Fibroblast of peridontal ligament (primary cell): Measurements from ENCODE around the gene UNC119B.

Experiments
- DNase-seq: peaks from one replicate; pipeline ENCODE4 v3.0.0-alpha.2; 2010; ENCODE audit errors: extremely low read depth

UNC119B gene

GRCh38 chr12:120687578-120688289 is 22.5 kb upstream of the UNC119B start:
- no peak for DNase-seq

GRCh38 chr12:120688527-120689071 is 21.7 kb upstream of the UNC119B start:
- DNase-seq: peak; percentile 51

- no peak for DNase-seq
These were observed 20.7 kb upstream of the UNC119B start for GRCh38 chr12:120689397-120690082.

GRCh38 chr12:120690083-120690450 is 20.2 kb upstream of the UNC119B start:
- DNase-seq: no peak

GRCh38 chr12:120690978-120691377 is 19.3 kb upstream of the UNC119B start:
- no peak for DNase-seq

GRCh38 chr12:120692524-120693033 is 17.7 kb upstream of the UNC119B start:
- no peak for DNase-seq

GRCh38 chr12:120693848-120694247 is 16.4 kb upstream of the UNC119B start:
- DNase-seq: no peak

- DNase-seq: no peak
These were observed 13.6 kb upstream of the UNC119B start for GRCh38 chr12:120696626-120697025.

- DNase-seq: no peak
These were observed 12.9 kb upstream of the UNC119B start for GRCh38 chr12:120697344-120697743.

GRCh38 chr12:120698665-120699064 is 11.6 kb upstream of the UNC119B start:
- no peak for DNase-seq

- no peak for DNase-seq
These were observed 10.7 kb upstream of the UNC119B start for GRCh38 chr12:120699553-120699952.

GRCh38 chr12:120700886-120701285 is 9.4 kb upstream of the UNC119B start:
- no peak for DNase-seq

GRCh38 chr12:120702637-120703036 is 7.6 kb upstream of the UNC119B start:
- no peak for DNase-seq

GRCh38 chr12:120703311-120703942 is 6.8 kb upstream of the UNC119B start:
- DNase-seq: no peak

GRCh38 chr12:120705618-120706017 is 4.6 kb upstream of the UNC119B start:
- no peak for DNase-seq

GRCh38 chr12:120706029-120706428 is 4.2 kb upstream of the UNC119B start:
- no peak for DNase-seq

- no peak for DNase-seq
These were observed 1.6 kb upstream of the UNC119B start for GRCh38 chr12:120708651-120709050.

GRCh38 chr12:120710805-120711296 is 593 bp downstream of the UNC119B start:
- DNase-seq: no peak

GRCh38 chr12:120711411-120711810 is 1.2 kb downstream of the UNC119B start:
- no peak for DNase-seq

- no peak for DNase-seq
These were observed 2.4 kb downstream of the UNC119B start for GRCh38 chr12:120712610-120713009.

GRCh38 chr12:120713861-120714482 is 3.7 kb downstream of the UNC119B start:
- DNase-seq: peak; percentile 88

GRCh38 chr12:120718055-120718454 is 7.8 kb downstream of the UNC119B start:
- DNase-seq: no peak
